Thyroid gland (tissue), 4 donors: ENCODE results near the gene EIF4E.
"Not testable (repeated sequence)": the region's sequence is repeated elsewhere in the genome, so short reads cannot be mapped to it uniquely, and the experiment has no call there.

Source experiments
- CTCF ChIP-seq, 6 experiments: fragments of 200-600 bp in 3 of 6; fragments of 450-650 bp in 3 of 6; sonication (generic) in 3 of 6; IDR thresholded peaks; one replicate each; pipeline ENCODE4 v1.5.1; 2016 to 2019; ENCODE audit warnings: antibody characterized with exemption in 6 of 6, mild to moderate bottlenecking in 2 of 6, inconsistent platforms in 1 of 6, moderate library complexity in 1 of 6
- POLR2A ChIP-seq, 2 donors: fragments of 450-650 bp; IDR thresholded peaks; one replicate each; pipeline ENCODE4 v1.6.1; 2017; ENCODE audit warnings: antibody characterized with exemption in 2 of 2, mild to moderate bottlenecking in 2 of 2, moderate library complexity in 1 of 2

GRCh38 chr4:98831036-98831435 lies 97.9 kb downstream of the EIF4E start:
- TF ChIP-seq CTCF, POLR2A (IDR thresholded peaks at IDR 0.05): not testable (repeated sequence)
